H1 (cell line): ENCODE results near the gene UHMK1. TPM values are rescaled to one million over a fixed set of nuclear protein-coding genes. Genes with fewer than 3 reads are reported as not detected.

Experiments
- CTCF ChIA-PET: fragments of 300-600 bp; sonication (Branson Sonifier 250); formaldehyde crosslinking; loops from one replicate; lab custom pipeline; 2021; ENCODE audit not compliant: partially characterized antibody; lab: Charles Lee
- POLR2A ChIA-PET: fragments of 300-600 bp; sonication (Branson Sonifier 250); formaldehyde crosslinking; loops from one replicate; lab custom pipeline; 2021; ENCODE audit warnings: inconsistent platforms; ENCODE audit not compliant: partially characterized antibody; lab: Charles Lee
- DNase-seq, 2 experiments: peaks; one replicate each; pipeline versions ENCODE4 v3.0.0 to v3.0.0-alpha.2; 2010 to 2022; ENCODE audit warnings: low spot score in 2 of 2, low read depth in 1 of 2, mixed read lengths in 1 of 2
- FAIRE-seq: peaks from 2 replicates; lab custom pipeline; 2011; peaks lifted over from hg19 to GRCh38; lab: Jason Lieb, UNC
- H2AFZ ChIP-seq: 2 replicates; pipeline ENCODE4 v1.8.1; 2012; ENCODE audit warnings: low read length, inconsistent platforms
- H2AK5ac ChIP-seq: 2 replicates; pipeline ENCODE4 v1.6.1; 2013; ENCODE audit warnings: low read depth, low read length
- H2BK120ac ChIP-seq: replicated peaks from 2 replicates; pipeline ENCODE3; 2013; ENCODE audit warnings: low read depth, low read length, inconsistent platforms
- H2BK12ac ChIP-seq: 2 replicates; pipeline ENCODE4 v1.6.1; 2013; ENCODE audit warnings: low read depth, low read length
- H2BK15ac ChIP-seq: 2 replicates; pipeline ENCODE4 v1.6.1; 2013; ENCODE audit warnings: low read length
- H2BK20ac ChIP-seq: 2 replicates; pipeline ENCODE4 v1.6.1; 2013; ENCODE audit warnings: low read length
- H2BK5ac ChIP-seq: 2 replicates; pipeline ENCODE4 v1.6.1; 2013; ENCODE audit warnings: low read depth, low read length
- H3K14ac ChIP-seq: 2 replicates; pipeline ENCODE4 v1.6.1; 2013; ENCODE audit warnings: inconsistent platforms; ENCODE audit not compliant: insufficient read length
- H3K18ac ChIP-seq: 2 replicates; pipeline ENCODE4 v1.6.1; 2013; ENCODE audit warnings: low read length; ENCODE audit errors: extremely low read depth
- H3K23ac ChIP-seq: 2 replicates; pipeline ENCODE4 v1.6.1; 2013; ENCODE audit warnings: inconsistent platforms; ENCODE audit not compliant: insufficient read length
- H3K23me2 ChIP-seq: 2 replicates; pipeline ENCODE4 v1.6.1; 2013; ENCODE audit warnings: low read depth, low read length
- H3K27ac ChIP-seq: 2 replicates; pipeline ENCODE4 v1.6.1; 2011; ENCODE audit warnings: low read depth, low read length, inconsistent platforms
- H3K27me3 ChIP-seq, 4 experiments: replicated peaks in 1 of 4; 1 replicate in 1 of 4; 2 replicates in 3 of 4; pipeline versions ENCODE4 v1.6.1 to v1.8.1; 2011 to 2013; ENCODE audit warnings: low read length in 3 of 4, mild to moderate bottlenecking in 3 of 4, inconsistent platforms in 2 of 4, mixed read lengths in 2 of 4, moderate library complexity in 1 of 4; ENCODE audit not compliant: control insufficient read depth in 3 of 4, insufficient read depth in 3 of 4; ENCODE audit errors: extremely low read depth in 1 of 4
- H3K36me3 ChIP-seq, 4 experiments: 2 replicates each; pipeline versions ENCODE4 v1.6.1 to v1.8.1; 2011 to 2013; ENCODE audit warnings: mild to moderate bottlenecking in 4 of 4, low read length in 3 of 4, moderate library complexity in 2 of 4, control low read depth in 1 of 4, inconsistent platforms in 1 of 4; ENCODE audit not compliant: insufficient read depth in 4 of 4, control insufficient read depth in 2 of 4
- H3K4ac ChIP-seq: replicated peaks from 2 replicates; pipeline ENCODE3; 2013; ENCODE audit warnings: low read length, low read depth, mixed read lengths, inconsistent platforms; ENCODE audit not compliant: insufficient read length
- H3K4me1 ChIP-seq, 4 experiments: replicated peaks in 1 of 4; 1 replicate in 1 of 4; 2 replicates in 3 of 4; pipeline versions ENCODE4 v1.6.1 to v1.8.1; 2011 to 2013; ENCODE audit warnings: low read length in 3 of 4, inconsistent platforms in 2 of 4, mixed read lengths in 1 of 4; ENCODE audit not compliant: insufficient read depth in 4 of 4, control insufficient read depth in 3 of 4
- H3K4me2 ChIP-seq, 2 experiments: 2 replicates each; pipeline versions ENCODE4 v1.6.1 to v1.8.1; 2011 to 2013; ENCODE audit warnings: low read depth in 2 of 2, low read length in 2 of 2, control low read depth in 1 of 2, inconsistent platforms in 1 of 2, mild to moderate bottlenecking in 1 of 2; ENCODE audit not compliant: insufficient read depth in 1 of 2
- H3K4me3 ChIP-seq, 4 experiments: fragments of 200-600, 300-600 bp in 1 of 4; sonication (generic), shearing (Covaris generic), sonication (Bioruptor Twin) in 1 of 4; 2 replicates each; pipeline versions ENCODE4 v1.5.1 to v1.8.1; 2011 to 2016; ENCODE audit warnings: low read length in 4 of 4, low read depth in 3 of 4, control low read depth in 2 of 4, inconsistent platforms in 2 of 4, mild to moderate bottlenecking in 2 of 4, mixed read lengths in 1 of 4, moderate library complexity in 1 of 4; ENCODE audit not compliant: insufficient read depth in 2 of 4; ENCODE audit errors: extremely low read depth in 1 of 4
- H3K56ac ChIP-seq: replicated peaks from 2 replicates; pipeline ENCODE3; 2013; ENCODE audit warnings: low read depth, mild to moderate bottlenecking, mixed read lengths, low read length, inconsistent platforms; ENCODE audit not compliant: insufficient read length
- H3K79me1 ChIP-seq: 2 replicates; pipeline ENCODE4 v1.6.1; 2013; ENCODE audit warnings: low read depth, low read length, control low read depth
- H3K79me2 ChIP-seq, 2 experiments: 2 replicates each; pipeline versions ENCODE4 v1.6.1 to v1.8.1; 2012 to 2013; ENCODE audit warnings: low read length in 2 of 2, mild to moderate bottlenecking in 2 of 2, inconsistent platforms in 1 of 2; ENCODE audit not compliant: insufficient read depth in 2 of 2, control insufficient read depth in 1 of 2
- H3K9ac ChIP-seq, 4 experiments: replicated peaks in 1 of 4; 1 replicate in 1 of 4; 2 replicates in 3 of 4; pipeline versions ENCODE4 v1.6.1 to v1.8.1; 2011 to 2013; ENCODE audit warnings: low read depth in 3 of 4, low read length in 3 of 4, control low read depth in 2 of 4, mild to moderate bottlenecking in 2 of 4, moderate library complexity in 2 of 4, inconsistent platforms in 1 of 4; ENCODE audit errors: extremely low read depth in 1 of 4
- H3K9me3 ChIP-seq, 2 experiments: 2 replicates each; pipeline versions ENCODE4 v1.6.1 to v1.8.1; 2012 to 2013; ENCODE audit warnings: mild to moderate bottlenecking in 2 of 2, moderate library complexity in 2 of 2, control low read depth in 1 of 2, inconsistent platforms in 1 of 2, low read depth in 1 of 2, low read length in 1 of 2, mixed read lengths in 1 of 2; ENCODE audit not compliant: insufficient read depth in 2 of 2
- H4K20me1 ChIP-seq, 2 experiments: replicated peaks in 1 of 2; 2 replicates each; pipeline versions ENCODE3 to v1.8.1; 2011 to 2013; ENCODE audit warnings: inconsistent platforms in 2 of 2, low read length in 2 of 2, mild to moderate bottlenecking in 1 of 2; ENCODE audit not compliant: insufficient read depth in 2 of 2, control insufficient read depth in 1 of 2
- H4K5ac ChIP-seq: 2 replicates; pipeline ENCODE4 v1.6.1; 2013; ENCODE audit warnings: low read length, low read depth, mixed read lengths, inconsistent platforms; ENCODE audit not compliant: insufficient read length
- H4K8ac ChIP-seq: 2 replicates; pipeline ENCODE4 v1.8.0; 2013; ENCODE audit warnings: mild to moderate bottlenecking, moderate library complexity, low read length, inconsistent platforms; ENCODE audit not compliant: insufficient read depth; ENCODE audit errors: extremely low read depth
- H4K91ac ChIP-seq: replicated peaks from 2 replicates; pipeline ENCODE3; 2013; ENCODE audit warnings: low read length, mixed read lengths, inconsistent platforms; ENCODE audit not compliant: insufficient read length
- ASH2L ChIP-seq: fragments of 200-600, 300-600 bp; sonication (generic); IDR thresholded peaks from one replicate; pipeline ENCODE4 v1.7.1; 2017; ENCODE audit warnings: low read length
- ATF2 ChIP-seq: IDR thresholded peaks from 2 replicates; pipeline ENCODE4 v1.6.1; 2012; ENCODE audit warnings: low read length, inconsistent platforms
- CEBPB ChIP-seq: IDR thresholded peaks from 2 replicates; pipeline ENCODE4 v1.6.1; 2012; ENCODE audit warnings: low read depth, low read length
- CHD1 ChIP-seq: IDR thresholded peaks from 2 replicates; pipeline ENCODE4 v1.6.1; 2012; ENCODE audit warnings: low read depth, low read length, improper control_type of control experiment
- EZH2 ChIP-seq: fragments of 200-600 bp; sonication (generic); IDR thresholded peaks from 2 replicates; pipeline ENCODE4 v1.7.1; 2012; ENCODE audit warnings: low read depth, mild to moderate bottlenecking, moderate library complexity, low read length, inconsistent platforms; ENCODE audit not compliant: severe bottlenecking
- FOSL1 ChIP-seq: IDR thresholded peaks from 2 replicates; pipeline ENCODE4 v1.6.1; 2011; ENCODE audit warnings: mild to moderate bottlenecking, low read depth, low read length, moderate library complexity; ENCODE audit not compliant: insufficient read depth
- GABPA ChIP-seq: IDR thresholded peaks from 2 replicates; pipeline ENCODE4 v1.6.1; 2011; ENCODE audit warnings: mild to moderate bottlenecking, low read length, moderate library complexity, borderline replicate concordance; ENCODE audit not compliant: insufficient read depth
- HDAC6 ChIP-seq: IDR thresholded peaks from one replicate; pipeline ENCODE4 v1.7.1; 2012; ENCODE audit warnings: low read depth, mild to moderate bottlenecking, inconsistent platforms, low read length, moderate library complexity
- JUND ChIP-seq: IDR thresholded peaks from 2 replicates; pipeline ENCODE4 v1.6.1; 2011; ENCODE audit warnings: mild to moderate bottlenecking, improper control_type of control experiment, low read length
- RNF2 ChIP-seq: fragments of 200-900, 300-1000 bp; sonication (generic); IDR thresholded peaks from 2 replicates; pipeline ENCODE4 v1.7.1; 2016; ENCODE audit warnings: borderline replicate concordance, low read depth, mild to moderate bottlenecking, antibody characterized with exemption, low read length; ENCODE audit not compliant: poor library complexity, severe bottlenecking; ENCODE audit errors: missing control alignments
- SIN3A ChIP-seq, 2 experiments: IDR thresholded peaks in 1 of 2; conservative IDR thresholded peaks in 1 of 2; 2 replicates each; pipeline ENCODE4 v1.6.1; 2011 to 2012; ENCODE audit warnings: low read length in 2 of 2, improper control_type of control experiment in 1 of 2, low read depth in 1 of 2, mild to moderate bottlenecking in 1 of 2
- SP2 ChIP-seq: IDR thresholded peaks from 2 replicates; pipeline ENCODE4 v1.6.1; 2012; ENCODE audit warnings: mild to moderate bottlenecking, low read length, inconsistent platforms
- YY1 ChIP-seq: IDR thresholded peaks from 2 replicates; pipeline ENCODE4 v1.6.1; 2011; ENCODE audit warnings: low read depth, mild to moderate bottlenecking, low read length
- WGBS, 2 experiments: shearing (Covaris generic) in 1 of 2; methylation state at CpG; one replicate each; pipeline versions ENCODE4 v1.1.6 to v1.1.7; 2013 to 2015; ENCODE audit warnings: low lambda C conversion rate in 2 of 2, mixed read lengths in 2 of 2, inconsistent platforms in 1 of 2, low coverage in 1 of 2, missing lambda C conversion rate in 1 of 2; ENCODE audit not compliant: insufficient replicate concordance in 2 of 2, insufficient coverage in 1 of 2, insufficient read length in 1 of 2; ENCODE audit errors: extremely low coverage in 1 of 2, missing lambda C conversion rate in 1 of 2; 5-methylcytosine and 5-hydroxymethylcytosine counted together
- polyA plus RNA-seq, 7 experiments: library from polyadenylated mRNA; depleted of rRNA in 3 of 7; stranded (reverse) in 5 of 7; unstranded in 2 of 7; fragments of >200 nt in 5 of 7; fragments of 200-250 nt in 2 of 7; gene quantifications; 1 replicate in 5 of 7; 2 replicates in 1 of 7; 4 replicates in 1 of 7; pipeline versions ENCODE4 v1.2.1 to v1.2.3, GENCODE V29; 2011 to 2013; ENCODE audit warnings: missing spikeins in 2 of 7, mixed read lengths in 2 of 7
- total RNA-seq: library from RNA; stranded (reverse); fragmentation: NEBNext Ultra II Directional; extraction: Animal tissue kit (Norgen Biotek cat#: 25700); gene quantifications from 2 replicates; pipeline ENCODE4 v1.2.1, GENCODE V29; 2021

UHMK1 gene
- total and polyA plus RNA-seq, 2 of the 8 experiments (the other 6 are each of a cell fraction or from before 2014, with no cell fraction given): 4.6 to 16.1 TPM

- no peak for FAIRE-seq
- Histone ChIP-seq H3K36me3 (no peaks in the 10 kb centered on the region), H2BK5ac (no peak overlapping the region), H2BK120ac (no peak overlapping the region), H3K4me3 (no peak overlapping the region), H3K27ac (no peak overlapping the region), H3K23me2 (no peaks in the 10 kb centered on the region), H3K56ac (no peak overlapping the region), H2BK15ac (no peak overlapping the region), H3K14ac (no peak overlapping the region), H4K20me1 (no peaks in the 10 kb centered on the region), H4K91ac (no peak overlapping the region), H2AFZ (no peak overlapping the region), H2BK12ac (no peak overlapping the region), H3K9me3 (no peaks in the 10 kb centered on the region), H3K4ac (no peak overlapping the region), H3K79me2 (no peaks in the 10 kb centered on the region), H3K9ac (no peak overlapping the region), H3K79me1 (no peaks in the 10 kb centered on the region), H3K4me2 (no peak overlapping the region), H3K4me1 (no peaks in the 10 kb centered on the region), H3K27me3 (no peaks in the 10 kb centered on the region), H3K18ac (no peak overlapping the region), H2AK5ac (no peak overlapping the region), H2BK20ac (no peak overlapping the region), H4K8ac (no peak overlapping the region), H3K23ac (no peak overlapping the region), H4K5ac (no peak overlapping the region)
- WGBS, 2 experiments: 91% methylated on average over 2 of the region's 2 CpGs; no CpG with 5 or more reads in 1 of the 2 experiments
- CTCF ChIA-PET: no interaction called here
- no peak for DNase-seq
- POLR2A ChIA-PET: interaction anchor here (0.6 kb wide), 1 partner anchor 9 kb away, joined by 3 read pairs; no protein-coding TSS in a partner anchor
- TF ChIP-seq CHD1 (no peak), YY1 (no peak), EZH2 (no peak), SIN3A (conservative IDR thresholded peaks at IDR 0.05 in 1 of 2, IDR thresholded peaks at IDR 0.05 in 1 of 2; ENCODE audit: low read depth in 1 of 2, low read length in 2 of 2) (no peak), ASH2L (no peak), SP2 (no peak), FOSL1 (no peak), GABPA (no peak), RNF2 (no peak), CEBPB (no peak), JUND (no peak), HDAC6 (no peak), ATF2 (no peak)
Observed at GRCh38 chr1:162549001-162549400, 51.4 kb downstream of the UHMK1 start.
